Lower leg skin (tissue), 3 donors: ENCODE data around the gene ADCY10.

ENCODE experiments used
- POLR2A ChIP-seq, 2 donors: fragments of 450-650 bp; IDR thresholded peaks; one replicate each; pipeline ENCODE4 v1.6.1; 2016 to 2017; ENCODE audit warnings: antibody characterized with exemption in 2 of 2, mild to moderate bottlenecking in 1 of 2, moderate library complexity in 1 of 2
- TF ChIP-seq, protein P1 (sequence below), 3 donors: fragments of 450-650 bp; IDR thresholded peaks; one replicate each; pipeline ENCODE4 v1.5.1; 2016; ENCODE audit warnings: antibody characterized with exemption in 3 of 3, mild to moderate bottlenecking in 3 of 3, moderate library complexity in 2 of 3

DNA sequence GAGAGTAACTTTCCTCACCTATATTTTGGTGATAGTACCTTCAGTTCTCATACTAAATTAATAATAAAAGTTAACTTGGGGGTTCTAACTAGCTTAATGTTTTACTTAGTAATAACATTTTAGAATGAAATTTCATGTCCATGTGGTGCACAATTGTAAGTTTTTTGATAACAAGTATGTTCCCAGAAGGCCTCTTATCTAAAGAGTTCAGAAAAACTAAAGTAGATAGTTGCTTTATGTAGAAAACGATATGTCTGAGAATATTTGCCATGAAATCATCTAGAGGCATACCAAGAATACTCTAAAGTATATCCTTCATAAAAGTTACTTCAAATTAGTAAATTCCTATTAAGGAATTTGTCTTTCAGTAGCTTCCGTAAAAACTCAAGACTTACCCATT, 10.2 kb upstream of the ADCY10 start:
- TF ChIP-seq, protein P1, sequence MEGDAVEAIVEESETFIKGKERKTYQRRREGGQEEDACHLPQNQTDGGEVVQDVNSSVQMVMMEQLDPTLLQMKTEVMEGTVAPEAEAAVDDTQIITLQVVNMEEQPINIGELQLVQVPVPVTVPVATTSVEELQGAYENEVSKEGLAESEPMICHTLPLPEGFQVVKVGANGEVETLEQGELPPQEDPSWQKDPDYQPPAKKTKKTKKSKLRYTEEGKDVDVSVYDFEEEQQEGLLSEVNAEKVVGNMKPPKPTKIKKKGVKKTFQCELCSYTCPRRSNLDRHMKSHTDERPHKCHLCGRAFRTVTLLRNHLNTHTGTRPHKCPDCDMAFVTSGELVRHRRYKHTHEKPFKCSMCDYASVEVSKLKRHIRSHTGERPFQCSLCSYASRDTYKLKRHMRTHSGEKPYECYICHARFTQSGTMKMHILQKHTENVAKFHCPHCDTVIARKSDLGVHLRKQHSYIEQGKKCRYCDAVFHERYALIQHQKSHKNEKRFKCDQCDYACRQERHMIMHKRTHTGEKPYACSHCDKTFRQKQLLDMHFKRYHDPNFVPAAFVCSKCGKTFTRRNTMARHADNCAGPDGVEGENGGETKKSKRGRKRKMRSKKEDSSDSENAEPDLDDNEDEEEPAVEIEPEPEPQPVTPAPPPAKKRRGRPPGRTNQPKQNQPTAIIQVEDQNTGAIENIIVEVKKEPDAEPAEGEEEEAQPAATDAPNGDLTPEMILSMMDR (IDR thresholded peaks at IDR 0.05): no peak
- no peak for TF ChIP-seq POLR2A (IDR thresholded peaks at IDR 0.05)
